Activated CD4-positive, alpha-beta T cell treated with anti-CD3 and anti-CD28 coated beads for 24 hours (primary cell): ENCODE results near the gene ZRANB2.

Experiments
- DNase-seq, 2 donors: peaks; one replicate each; pipeline ENCODE4 v3.0.0-alpha.2; 2020; ENCODE audit warnings: low read depth in 2 of 2

ZRANB2 gene

GRCh38 chr1:71028981-71029380 lies 51.9 kb downstream of the ZRANB2 start:
- DNase-seq = no peak

- no peak for DNase-seq
These were observed 52.8 kb downstream of the ZRANB2 start for GRCh38 chr1:71027991-71028390.

GRCh38 chr1:71026093-71026492 lies 54.7 kb downstream of the ZRANB2 start:
- no peak for DNase-seq

- DNase-seq = no peak
These were observed 57.3 kb downstream of the ZRANB2 start for GRCh38 chr1:71023515-71023914.

- no peak for DNase-seq
These were observed 61.4 kb downstream of the ZRANB2 start for GRCh38 chr1:71019233-71019969.

- no peak for DNase-seq
These were observed 62.0 kb downstream of the ZRANB2 start for GRCh38 chr1:71018791-71019190.

GRCh38 chr1:71015745-71016144 lies 65.1 kb downstream of the ZRANB2 start:
- DNase-seq = no peak

GRCh38 chr1:71014178-71014579 lies 66.7 kb downstream of the ZRANB2 start:
- no peak for DNase-seq
